ENCODE measurements around the gene IQSEC2. TPM values are rescaled to one million over a fixed set of nuclear protein-coding genes. Genes with fewer than 3 reads are reported as not detected.

The IQSEC2 gene
- polyA plus RNA-seq, 3 donors = 6.5 to 31.2 (median 6.9) TPM

DNA sequence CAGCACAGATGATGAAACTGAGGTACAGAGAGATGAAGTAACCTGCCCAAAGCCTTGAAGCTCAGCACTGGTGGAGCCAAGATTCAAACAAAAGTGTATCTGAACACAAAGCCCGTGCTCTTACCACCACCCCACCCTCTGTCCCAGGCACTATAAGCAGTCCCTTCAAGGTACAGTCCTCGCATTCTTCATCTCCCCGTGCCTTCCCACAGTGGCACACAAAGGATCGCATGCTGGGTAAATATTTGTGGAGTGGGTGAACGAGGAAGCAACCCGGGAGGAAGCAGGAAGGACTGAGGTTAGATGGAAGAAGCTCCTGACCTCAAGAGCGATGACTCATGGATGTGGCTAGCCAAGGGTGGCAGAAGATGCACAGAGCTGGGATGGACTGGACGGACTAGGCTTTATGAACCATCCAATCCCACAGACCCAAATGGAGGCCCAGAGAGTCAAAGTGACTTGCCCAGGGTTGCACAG is 18.4 kb downstream of the IQSEC2 start:
- Histone ChIP-seq H3K9ac (ENCODE audit: insufficient read depth, low read length, poor library complexity, severe bottlenecking) (no peak overlapping the region), H3K4me3 (replicated peaks in 1 of 3; ENCODE audit: low read depth in 2 of 3, low read length in 3 of 3) (peak overlapping the region in 1 of 3 experiments; percentile 37), H4K20me1 (ENCODE audit: insufficient read depth, low read length) (peaks cover 29% of the 10 kb centered on the region), H3K4me2 (replicated peaks; ENCODE audit: extremely low read depth, low read length, poor library complexity, severe bottlenecking) (peak overlapping the region; percentile 44), H3K9me3 (replicated peaks in 1 of 2; ENCODE audit: control insufficient read depth in 1 of 2, insufficient read depth in 1 of 2, low read length in 2 of 2) (no peaks in the 10 kb centered on the region), H3K79me2 (ENCODE audit: insufficient read depth, low read length) (no peaks in the 10 kb centered on the region), H3K36me3 (replicated peaks in 1 of 2; ENCODE audit: control insufficient read depth in 1 of 2, insufficient read depth in 2 of 2, low read length in 2 of 2) (no peaks in the 10 kb centered on the region), H3K27me3 (ENCODE audit: control insufficient read depth in 2 of 2, insufficient read depth in 2 of 2, low read length in 2 of 2) (peaks cover 0 to 11% of the 10 kb centered on the region in 2 donors), H3K4me1 (ENCODE audit: control insufficient read depth in 1 of 2, insufficient read depth in 2 of 2, low read length in 2 of 2) (peaks cover 70% of the 10 kb centered on the region in 2 donors), H3K27ac (ENCODE audit: low read depth in 1 of 2, low read length in 2 of 2) (peak overlapping the region in 1 of 2 donors; percentile 68), H2AFZ (ENCODE audit: insufficient read depth, low read depth, low read length, poor library complexity, severe bottlenecking) (no peak overlapping the region)
- WGBS (ENCODE audit: insufficient coverage) = 0% methylated on average over 1 of the region's 8 CpGs
- DNase-seq = peak; percentile 68 to 82 (median 75)
- Mint-ChIP-seq H3K4me1 (peaks cover 67% of the 10 kb centered on the region), H3K4me3 (peak overlapping the region in 1 of 2 donors; percentile 51), H3K36me3 (peaks cover 2 to 23% of the 10 kb centered on the region in 2 donors), H3K27ac (peak overlapping the region; percentile 10 to 92 (median 81)), H3K27me3 (ENCODE audit: low read depth in 3 of 3) (peaks cover 5 to 59% (median 17%) of the 10 kb centered on the region in 3 donors), H3K9me3 (peaks cover 0 to 3% (median 0%) of the 10 kb centered on the region in 7 donors)
- TF ChIP-seq, protein P1, sequence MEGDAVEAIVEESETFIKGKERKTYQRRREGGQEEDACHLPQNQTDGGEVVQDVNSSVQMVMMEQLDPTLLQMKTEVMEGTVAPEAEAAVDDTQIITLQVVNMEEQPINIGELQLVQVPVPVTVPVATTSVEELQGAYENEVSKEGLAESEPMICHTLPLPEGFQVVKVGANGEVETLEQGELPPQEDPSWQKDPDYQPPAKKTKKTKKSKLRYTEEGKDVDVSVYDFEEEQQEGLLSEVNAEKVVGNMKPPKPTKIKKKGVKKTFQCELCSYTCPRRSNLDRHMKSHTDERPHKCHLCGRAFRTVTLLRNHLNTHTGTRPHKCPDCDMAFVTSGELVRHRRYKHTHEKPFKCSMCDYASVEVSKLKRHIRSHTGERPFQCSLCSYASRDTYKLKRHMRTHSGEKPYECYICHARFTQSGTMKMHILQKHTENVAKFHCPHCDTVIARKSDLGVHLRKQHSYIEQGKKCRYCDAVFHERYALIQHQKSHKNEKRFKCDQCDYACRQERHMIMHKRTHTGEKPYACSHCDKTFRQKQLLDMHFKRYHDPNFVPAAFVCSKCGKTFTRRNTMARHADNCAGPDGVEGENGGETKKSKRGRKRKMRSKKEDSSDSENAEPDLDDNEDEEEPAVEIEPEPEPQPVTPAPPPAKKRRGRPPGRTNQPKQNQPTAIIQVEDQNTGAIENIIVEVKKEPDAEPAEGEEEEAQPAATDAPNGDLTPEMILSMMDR (IDR thresholded peaks at IDR 0.05) = no peak
- intact Hi-C loops (cut with micrococcal nuclease) = no loop called here

DNA sequence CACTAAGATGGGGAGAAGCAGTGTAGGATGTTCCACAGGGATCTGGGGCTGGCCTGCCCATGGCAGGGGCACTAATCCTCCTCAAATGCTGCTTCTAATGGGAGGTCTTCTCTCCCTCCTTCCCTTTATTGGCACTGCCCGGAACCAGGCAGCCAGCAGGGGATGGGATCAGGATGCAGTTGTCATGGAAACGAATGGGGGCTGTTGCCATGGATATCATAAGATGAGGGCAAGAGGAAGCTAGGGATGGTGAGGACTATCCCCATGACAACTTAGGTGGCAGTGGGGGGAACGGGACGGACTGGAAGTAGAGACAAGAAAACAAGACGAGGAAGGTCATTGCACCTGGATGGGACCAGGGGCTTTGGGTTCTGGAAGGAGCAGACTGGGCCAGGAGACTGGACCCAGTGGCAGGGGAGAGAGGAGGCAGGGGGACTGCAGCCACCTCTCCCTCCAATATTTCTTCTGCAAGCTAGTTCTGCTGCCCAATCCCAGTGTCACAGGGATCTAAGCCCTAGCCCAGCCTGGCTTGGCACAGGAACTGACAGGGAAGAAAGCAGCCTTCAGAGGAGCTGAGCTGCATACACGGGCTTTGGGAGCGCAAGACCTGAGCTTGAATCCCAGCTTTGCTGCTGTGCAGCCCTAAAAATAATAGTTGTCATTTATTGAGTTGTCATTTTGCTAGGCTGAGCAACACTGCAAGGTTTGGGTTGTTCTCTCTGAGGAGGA is 19.0 kb downstream of the IQSEC2 start:
- Histone ChIP-seq H3K36me3 (replicated peaks in 1 of 2; ENCODE audit: control insufficient read depth in 1 of 2, insufficient read depth in 2 of 2, low read length in 2 of 2) (no peaks in the 10 kb centered on the region), H3K4me1 (ENCODE audit: control insufficient read depth in 1 of 2, insufficient read depth in 2 of 2, low read length in 2 of 2) (peaks cover 64% of the 10 kb centered on the region in 2 donors), H3K27ac (ENCODE audit: low read depth in 1 of 2, low read length in 2 of 2) (peak overlapping the region in 1 of 2 donors; percentile 68), H3K9me3 (replicated peaks in 1 of 2; ENCODE audit: control insufficient read depth in 1 of 2, insufficient read depth in 1 of 2, low read length in 2 of 2) (no peaks in the 10 kb centered on the region), H3K9ac (ENCODE audit: insufficient read depth, low read length, poor library complexity, severe bottlenecking) (no peak overlapping the region), H3K4me3 (replicated peaks in 1 of 3; ENCODE audit: low read depth in 2 of 3, low read length in 3 of 3) (peak overlapping the region in 1 of 3 experiments; percentile 37), H2AFZ (ENCODE audit: insufficient read depth, low read depth, low read length, poor library complexity, severe bottlenecking) (no peak overlapping the region), H3K79me2 (ENCODE audit: insufficient read depth, low read length) (no peaks in the 10 kb centered on the region), H3K27me3 (ENCODE audit: control insufficient read depth in 2 of 2, insufficient read depth in 2 of 2, low read length in 2 of 2) (peaks cover 0 to 11% of the 10 kb centered on the region in 2 donors), H3K4me2 (replicated peaks; ENCODE audit: extremely low read depth, low read length, poor library complexity, severe bottlenecking) (peak overlapping the region; percentile 44), H4K20me1 (ENCODE audit: insufficient read depth, low read length) (peaks cover 34% of the 10 kb centered on the region)
- Mint-ChIP-seq H3K9me3 (peaks cover 0 to 3% (median 0%) of the 10 kb centered on the region in 7 donors), H3K4me3 (peak overlapping the region in 1 of 2 donors; percentile 51), H3K27ac (peak overlapping the region in 6 of 7 donors; percentile 10 to 88 (median 82)), H3K27me3 (ENCODE audit: low read depth in 3 of 3) (peaks cover 8 to 65% (median 17%) of the 10 kb centered on the region in 3 donors), H3K4me1 (peaks cover 66% of the 10 kb centered on the region), H3K36me3 (peaks cover 0 to 25% of the 10 kb centered on the region in 2 donors)
- TF ChIP-seq, protein P1 (IDR thresholded peaks at IDR 0.05) = no peak
- 68% methylated on average over 3 of the region's 7 CpGs for WGBS (ENCODE audit: insufficient coverage)
- no peak for DNase-seq
- intact Hi-C loops (cut with micrococcal nuclease) = no loop called here

All from CD14-positive monocyte (primary cell).